Stomach (tissue), 9 donors: ENCODE data around the gene SLIT1. TPM values are rescaled to one million over a fixed set of nuclear protein-coding genes. Genes with fewer than 3 reads are reported as not detected.

Experiments used
- DNase-seq, 2 donors: peaks; one replicate each; pipeline versions ENCODE4 v3.0.0 to v3.0.0-alpha.2; 2013 to 2019
- H3K27ac ChIP-seq, 5 donors: fragments of 200-600 bp in 4 of 5; sonication (generic) in 4 of 5; one replicate each; pipeline ENCODE4 v1.5.1; 2013 to 2019; ENCODE audit warnings: mild to moderate bottlenecking in 1 of 5, moderate library complexity in 1 of 5
- H3K27me3 ChIP-seq, 3 donors: fragments of 200-600 bp; sonication (generic); one replicate each; pipeline ENCODE4 v1.5.1; 2017 to 2019; ENCODE audit warnings: mixed run types in 1 of 3
- H3K36me3 ChIP-seq, 4 donors: fragments of 200-600 bp; sonication (generic); 1 replicate in 3 of 4; 2 replicates in 1 of 4; pipeline ENCODE4 v1.5.1; 2016 to 2019
- H3K4me1 ChIP-seq, 4 donors: fragments of 200-600 bp; sonication (generic); one replicate each; pipeline ENCODE4 v1.5.1; 2016 to 2019
- H3K4me3 ChIP-seq, 4 donors: fragments of 200-600 bp; sonication (generic) in 3 of 4; one replicate each; pipeline ENCODE4 v1.5.1; 2016 to 2019; ENCODE audit warnings: mild to moderate bottlenecking in 1 of 4
- H3K9me3 ChIP-seq, 4 donors: fragments of 200-600 bp; sonication (generic); one replicate each; pipeline ENCODE4 v1.5.1; 2016 to 2019
- CTCF ChIP-seq, 7 experiments: fragments of 450-650 bp in 4 of 7; fragments of 200-600 bp in 3 of 7; sonication (generic) in 3 of 7; IDR thresholded peaks; one replicate each; pipeline ENCODE4 v1.5.1; 2016 to 2019; ENCODE audit warnings: antibody characterized with exemption in 7 of 7, control low read depth in 2 of 7, mild to moderate bottlenecking in 1 of 7
- EP300 ChIP-seq: sonication (generic); formaldehyde crosslinking; IDR thresholded peaks from one replicate; pipeline ENCODE4 v1.6.1; 2017; ENCODE audit warnings: antibody characterized with exemption
- POLR2A ChIP-seq, 4 donors: fragments of 450-650 bp; IDR thresholded peaks; one replicate each; pipeline ENCODE4 v1.6.1; 2016; ENCODE audit warnings: antibody characterized with exemption in 4 of 4, control low read depth in 2 of 4, mild to moderate bottlenecking in 1 of 4, moderate library complexity in 1 of 4
- POLR2AphosphoS5 ChIP-seq, 3 donors: sonication (generic); formaldehyde crosslinking; IDR thresholded peaks; one replicate each; pipeline ENCODE4 v1.6.1; 2016; ENCODE audit warnings: antibody characterized with exemption in 3 of 3
- WGBS, 5 donors: extraction: QIAGEN DNeasy Blood & Tissue Kit in 3 of 5; methylation state at CpG; one replicate each; pipeline versions ENCODE4 v1.1.5 to v1.1.7; 2013 to 2018; 5-methylcytosine and 5-hydroxymethylcytosine counted together
- intact Hi-C: fragments of 100-400 bp; cut with DNase I; formaldehyde crosslinking; loops from one replicate; pipeline ENCODE4 v1.15.1; 2023; ENCODE audit warnings: low total_unique reads
- polyA plus RNA-seq, 3 donors: library from polyadenylated mRNA; stranded (reverse); fragments of 200-250 nt; gene quantifications; one replicate each; pipeline ENCODE4 v1.2.3, GENCODE V29; 2013
- total RNA-seq, 5 donors: library from RNA; depleted of rRNA; stranded (reverse); fragments of >200 nt; gene quantifications; one replicate each; pipeline versions ENCODE4 v1.1.0 to v1.2.3, GENCODE V29; 2014 to 2016
- donor health status: healthy with polysubstance abuse.
- donor health status: Bipolar disorder and iron deficiency.
- donor health status: healthy.

SLIT1 gene
- total and polyA plus RNA-seq, 8 donors: under 0.01 to 6.1 (median 0.44) TPM

GRCh38 chr10:96996275-96996965, 189.3 kb downstream of the SLIT1 start:
- 86 to 93% (median 90%) methylated on average over 3 to 6 of the region's 6 CpGs for WGBS, 5 donors
- Histone ChIP-seq H3K27ac (no peak overlapping the region), H3K9me3 (no peaks in the 10 kb centered on the region), H3K36me3 (no peaks in the 10 kb centered on the region), H3K27me3 (no peaks in the 10 kb centered on the region), H3K4me3 (no peak overlapping the region), H3K4me1 (peaks cover 0 to 20% (median 4%) of the 10 kb centered on the region in 4 donors)
- TF ChIP-seq POLR2A (IDR thresholded peaks at IDR 0.05) (no peak), EP300 (no peak), CTCF (IDR thresholded peaks at IDR 0.05) (no peak), POLR2AphosphoS5 (IDR thresholded peaks at IDR 0.05) (no peak)
- no peak for DNase-seq
- intact Hi-C loops: no loop called here

DNA sequence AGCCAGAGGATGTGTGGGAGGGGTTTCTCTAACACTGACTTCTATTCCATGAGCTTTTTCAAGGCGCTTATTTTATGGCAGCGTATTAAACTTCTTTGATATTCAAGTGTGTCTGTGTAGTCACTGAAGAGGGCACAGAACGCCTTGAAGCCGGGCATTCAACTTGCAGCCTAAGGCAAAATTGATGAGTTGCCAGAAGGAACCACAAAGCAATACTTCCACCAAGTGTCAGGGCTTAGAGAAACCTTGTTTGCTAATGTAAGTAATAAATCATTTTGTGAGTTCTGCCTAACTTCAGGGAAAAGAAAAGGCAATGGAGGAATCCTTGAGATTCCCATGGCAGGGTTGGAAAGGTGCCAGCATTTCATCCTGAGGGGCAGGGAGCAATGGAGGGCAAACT, 189.9 kb downstream of the SLIT1 start:
- H3K4me3 ChIP-seq: no peak overlapping the region
- TF ChIP-seq POLR2A (IDR thresholded peaks at IDR 0.05): no peak
- TF ChIP-seq CTCF (IDR thresholded peaks at IDR 0.05): no peak
- no peak for TF ChIP-seq POLR2AphosphoS5 (IDR thresholded peaks at IDR 0.05)
- TF ChIP-seq EP300: no peak
- no peaks in the 10 kb centered on the region for H3K27me3 ChIP-seq
- H3K4me1 ChIP-seq: peaks cover 0 to 25% (median 5%) of the 10 kb centered on the region in 4 donors
- peak in 1 of 2 donors; percentile 34 for DNase-seq
- WGBS, 5 donors: 73 to 90% (median 76%) methylated on average over 4 of the region's 4 CpGs
- H3K27ac ChIP-seq: no peak overlapping the region
- intact Hi-C loops: no loop called here
- H3K9me3 ChIP-seq: no peaks in the 10 kb centered on the region
- no peaks in the 10 kb centered on the region for H3K36me3 ChIP-seq

DNA sequence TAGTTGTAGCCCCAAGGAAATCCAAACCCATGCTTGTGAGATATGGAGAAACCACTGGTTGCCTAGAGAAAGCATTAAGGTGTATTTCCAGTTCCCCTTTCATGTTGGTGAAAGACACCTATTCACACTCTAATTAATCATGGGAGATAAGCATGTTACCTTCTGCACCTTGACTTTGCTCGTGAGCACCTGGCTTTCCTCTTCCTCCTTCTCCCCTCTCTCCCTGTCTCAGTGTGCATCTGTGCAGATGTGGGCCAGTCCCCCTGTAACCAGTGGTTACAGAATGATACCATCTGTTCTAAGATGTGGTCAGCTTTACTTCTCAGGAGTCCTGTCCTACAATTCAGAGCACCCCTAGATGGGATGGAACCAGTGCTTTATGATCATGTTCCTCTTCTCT, 193.0 kb downstream of the SLIT1 start:
- H3K36me3 ChIP-seq: no peaks in the 10 kb centered on the region
- DNase-seq: no peak
- H3K27me3 ChIP-seq: no peaks in the 10 kb centered on the region
- no peak overlapping the region for H3K27ac ChIP-seq
- H3K9me3 ChIP-seq: no peaks in the 10 kb centered on the region
- intact Hi-C loops: no loop called here
- 56 to 71% (median 64%) methylated on average over 1 of the region's 1 CpG for WGBS, 5 donors
- no peak for TF ChIP-seq CTCF (IDR thresholded peaks at IDR 0.05)
- TF ChIP-seq POLR2A (IDR thresholded peaks at IDR 0.05): no peak
- TF ChIP-seq POLR2AphosphoS5 (IDR thresholded peaks at IDR 0.05): no peak
- TF ChIP-seq EP300: no peak
- no peak overlapping the region for H3K4me3 ChIP-seq
- H3K4me1 ChIP-seq: peaks cover 0 to 30% (median 9%) of the 10 kb centered on the region in 4 donors

GRCh38 chr10:96991313-96991841, 194.4 kb downstream of the SLIT1 start:
- 50 to 68% (median 59%) methylated on average over 7 of the region's 7 CpGs for WGBS, 5 donors
- Histone ChIP-seq H3K4me1 (peaks cover 0 to 30% (median 9%) of the 10 kb centered on the region in 4 donors), H3K27me3 (no peaks in the 10 kb centered on the region)

More at GRCh38 chr10:96991313-96991841, 194.4 kb downstream of the SLIT1 start:
- H3K36me3 ChIP-seq: no peaks in the 10 kb centered on the region
- H3K9me3 ChIP-seq: no peaks in the 10 kb centered on the region
- intact Hi-C loops: no loop called here
- DNase-seq: no peak
- H3K27ac ChIP-seq: no peak overlapping the region
- H3K4me3 ChIP-seq: no peak overlapping the region
- TF ChIP-seq POLR2A (IDR thresholded peaks at IDR 0.05): no peak
- TF ChIP-seq CTCF (IDR thresholded peaks at IDR 0.05): no peak
- no peak for TF ChIP-seq POLR2AphosphoS5 (IDR thresholded peaks at IDR 0.05)
- TF ChIP-seq EP300: no peak
